Neural progenitor cell (in vitro differentiated cells): Measurements from ENCODE around the gene TMEM175. TPM values are rescaled to one million over a fixed set of nuclear protein-coding genes. Genes with fewer than 3 reads are reported as not detected.
A peak's percentile ranks its signal among the peaks of the same experiment; 100 is the strongest.

Experiments used
- DNase-seq: peaks from one replicate; pipeline ENCODE4 v3.0.0-alpha.2; 2016; ENCODE audit warnings: low spot score
- H2AFZ ChIP-seq: fragments of 200-600 bp; sonication (generic); replicated peaks from 2 replicates; pipeline ENCODE4 v1.6.1; 2016; ENCODE audit warnings: antibody characterized with exemption
- H3F3A ChIP-seq: fragments of 200-600 bp; sonication (generic); 2 replicates; pipeline ENCODE4 v1.6.1; 2016; ENCODE audit warnings: antibody characterized with exemption, low read depth
- H3K27ac ChIP-seq: fragments of 200-600 bp; sonication (generic); 2 replicates; pipeline ENCODE4 v1.5.1; 2016; ENCODE audit warnings: mild to moderate bottlenecking
- H3K27me3 ChIP-seq: fragments of 200-600 bp; sonication (generic); 2 replicates; pipeline ENCODE4 v1.6.1; 2016; ENCODE audit warnings: mild to moderate bottlenecking, moderate library complexity
- H3K36me3 ChIP-seq: fragments of 200-600 bp; sonication (generic); 2 replicates; pipeline ENCODE4 v1.5.1; 2016
- H3K4me1 ChIP-seq: fragments of 200-600 bp; sonication (generic); 2 replicates; pipeline ENCODE4 v1.6.1; 2016; ENCODE audit warnings: mixed run types
- H3K4me2 ChIP-seq: fragments of 200-600 bp; sonication (generic); 2 replicates; pipeline ENCODE4 v1.6.1; 2016
- H3K4me3 ChIP-seq: fragments of 200-600 bp; sonication (generic); 2 replicates; pipeline ENCODE4 v1.5.1; 2016
- H3K79me2 ChIP-seq: fragments of 200-600 bp; sonication (generic); 2 replicates; pipeline ENCODE4 v1.6.1; 2016; ENCODE audit warnings: low read depth
- H3K9ac ChIP-seq: fragments of 200-600 bp; sonication (generic); 2 replicates; pipeline ENCODE4 v1.6.1; 2016
- H3K9me3 ChIP-seq: fragments of 200-600 bp; sonication (generic); 2 replicates; pipeline ENCODE4 v1.5.1; 2016; ENCODE audit warnings: low read depth
- H4K20me1 ChIP-seq: fragments of 200-600 bp; sonication (generic); 2 replicates; pipeline ENCODE4 v1.6.1; 2016; ENCODE audit warnings: low read depth
- H3K27ac Mint-ChIP-seq: 3 replicates; pipeline ENCODE4 v1.8.0; 2021; ENCODE audit warnings: mixed read lengths
- H3K27me3 Mint-ChIP-seq: 2 replicates; pipeline ENCODE4 v1.8.0; 2022; ENCODE audit warnings: low read depth, mild to moderate bottlenecking, inconsistent platforms, moderate library complexity, mixed read lengths; ENCODE audit not compliant: insufficient read depth
- H3K36me3 Mint-ChIP-seq: 3 replicates; pipeline ENCODE4 v1.8.0; 2021; ENCODE audit warnings: mixed read lengths
- H3K4me1 Mint-ChIP-seq: 3 replicates; pipeline ENCODE4 v1.8.0; 2021; ENCODE audit warnings: mixed read lengths
- H3K4me3 Mint-ChIP-seq: 3 replicates; pipeline ENCODE4 v1.8.0; 2021; ENCODE audit warnings: mild to moderate bottlenecking, moderate library complexity, mixed read lengths
- H3K9me3 Mint-ChIP-seq: 3 replicates; pipeline ENCODE4 v1.8.0; 2020; ENCODE audit warnings: mixed read lengths
- EZH2 ChIP-seq: fragments of 200-600 bp; sonication (generic); IDR thresholded peaks from 2 replicates; pipeline ENCODE4 v1.6.1; 2017; ENCODE audit warnings: antibody characterized with exemption, mild to moderate bottlenecking, moderate library complexity
- EZH2phosphoT487 ChIP-seq: fragments of 200-600 bp; sonication (generic); IDR thresholded peaks from 2 replicates; pipeline ENCODE4 v1.6.1; 2017; ENCODE audit warnings: antibody characterized with exemption
- total RNA-seq: library from RNA; depleted of rRNA; stranded (reverse); fragments of >200 nt; gene quantifications from 2 replicates; pipeline ENCODE4 v1.2.3, GENCODE V29; 2015; ENCODE audit warnings: low replicate concordance
- TF ChIP-seq, protein P1 (sequence below): fragments of 200-600 bp; sonication (generic); IDR thresholded peaks from 2 replicates; pipeline ENCODE4 v1.5.1; 2017; ENCODE audit warnings: antibody characterized with exemption, mild to moderate bottlenecking

The TMEM175 gene
- total RNA-seq, 1 donor from 2014 or later: 4.4 TPM

DNA sequence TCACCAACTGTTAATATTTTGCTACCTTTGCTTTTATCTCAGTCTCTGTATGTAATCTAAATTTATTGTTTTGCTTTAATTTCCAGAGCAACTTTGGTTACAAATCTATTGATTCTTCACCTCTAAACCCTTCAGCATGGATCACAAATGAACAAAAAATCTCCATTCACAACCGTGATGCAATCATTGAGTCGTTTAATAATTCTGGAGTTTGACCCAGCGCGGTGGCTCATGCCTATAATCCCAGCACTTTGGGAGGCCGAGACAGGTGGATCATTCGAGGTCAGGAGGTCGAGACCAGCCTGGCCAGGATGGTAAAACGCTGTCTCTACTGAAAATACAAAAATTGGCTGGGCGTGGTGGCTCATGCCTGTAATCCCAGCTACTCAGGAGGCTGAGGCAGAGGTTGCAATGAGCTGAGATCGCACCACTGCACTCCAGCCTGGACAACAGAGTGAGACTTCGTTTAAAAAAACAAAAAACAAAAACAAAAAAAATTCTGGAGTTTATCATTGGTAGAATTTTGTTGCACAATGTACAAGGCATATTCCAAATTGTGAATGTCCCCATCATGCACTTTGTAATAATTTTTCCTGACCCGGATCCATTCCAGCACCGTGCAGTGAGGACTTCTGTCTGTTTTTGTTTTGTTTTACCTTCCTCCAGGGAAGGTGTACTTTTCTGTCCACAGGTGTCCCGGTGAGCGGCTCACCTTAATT is 52.2 kb downstream of the TMEM175 start:
- no peaks in the 10 kb centered on the region for H4K20me1 ChIP-seq
- DNase-seq: no peak
- no peaks in the 10 kb centered on the region for H3K9me3 ChIP-seq
- no peaks in the 10 kb centered on the region for H3K36me3 ChIP-seq
- H3K9ac ChIP-seq: no peak overlapping the region
- Mint-ChIP-seq H3K27ac (no peak overlapping the region), H3K27me3 (peaks cover 14% of the 10 kb centered on the region), H3K36me3 (no peaks in the 10 kb centered on the region), H3K4me1 (peaks cover 12% of the 10 kb centered on the region), H3K9me3 (no peaks in the 10 kb centered on the region), H3K4me3 (no peak overlapping the region)
- peaks cover 14% of the 10 kb centered on the region for H3K4me1 ChIP-seq
- no peak for TF ChIP-seq EZH2
- TF ChIP-seq EZH2phosphoT487: no peak
- peak overlapping the region; percentile 67 for H3K4me2 ChIP-seq
- H3K79me2 ChIP-seq: no peaks in the 10 kb centered on the region
- no peak overlapping the region for H3K27ac ChIP-seq
- peaks cover 14% of the 10 kb centered on the region for H3F3A ChIP-seq
- peak overlapping the region; percentile 17 for H3K4me3 ChIP-seq
- peaks cover 41% of the 10 kb centered on the region for H3K27me3 ChIP-seq
- H2AFZ ChIP-seq: peak overlapping the region; percentile 70

DNA sequence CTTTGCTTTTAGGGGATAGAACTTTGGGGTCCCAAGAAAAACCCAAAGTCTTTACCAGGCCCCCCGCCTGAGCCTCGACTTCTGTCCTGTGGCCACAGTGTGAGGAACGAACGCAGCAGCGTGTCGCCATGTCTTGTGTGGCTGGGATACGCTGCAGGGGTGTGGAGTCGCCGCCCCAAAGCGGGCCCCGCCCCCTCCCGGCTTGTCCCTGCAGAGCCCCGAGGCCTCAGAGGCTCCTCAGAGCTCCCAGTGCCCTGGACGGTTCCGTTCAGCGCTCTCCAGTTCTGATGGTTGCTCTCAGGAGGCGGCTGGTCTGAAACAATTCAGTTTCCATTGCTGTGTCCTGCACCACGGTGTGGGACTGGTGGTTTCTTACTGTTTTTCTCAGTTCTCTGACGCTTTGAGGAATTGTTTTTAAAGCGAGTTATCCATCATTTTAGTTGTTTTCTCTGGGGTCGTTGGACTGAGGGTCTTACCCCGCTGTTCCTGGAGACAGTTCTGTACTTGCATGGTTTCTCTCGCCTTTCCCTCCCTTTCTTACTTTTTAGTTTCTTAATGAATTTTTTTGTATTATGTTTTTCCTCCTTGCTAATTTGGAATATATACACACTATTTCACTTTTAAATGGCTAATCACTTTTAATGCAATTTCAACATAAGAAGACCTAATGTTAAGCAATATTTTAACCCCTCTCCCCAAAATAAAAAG is 53.0 kb downstream of the TMEM175 start:
- H3K27ac Mint-ChIP-seq: no peak overlapping the region
- H3K9ac ChIP-seq: no peak overlapping the region

DNA sequence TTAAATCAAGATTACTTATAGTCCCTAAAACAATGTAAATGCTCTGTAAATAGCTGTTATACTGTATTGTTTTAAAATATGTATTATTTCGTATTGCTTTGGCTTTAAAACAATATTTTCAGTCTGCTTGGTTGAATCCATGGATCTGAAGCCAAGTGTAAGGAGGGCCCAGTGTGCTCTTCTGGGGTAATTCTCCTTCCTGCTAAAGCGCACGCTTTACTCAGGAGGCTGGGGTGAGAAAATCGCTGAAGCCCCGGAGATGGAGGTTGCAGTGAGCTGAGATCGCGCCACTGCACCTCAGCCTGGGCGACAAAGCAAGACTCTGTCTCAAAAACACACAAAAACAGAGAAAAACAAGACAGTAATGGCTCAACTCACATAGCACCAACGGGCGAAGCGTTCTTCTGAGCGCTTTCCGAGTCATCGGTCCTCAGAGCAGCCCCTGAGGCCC is 54.2 kb downstream of the TMEM175 start:
- H4K20me1 ChIP-seq: no peaks in the 10 kb centered on the region
- Mint-ChIP-seq H3K36me3 (no peaks in the 10 kb centered on the region), H3K4me3 (peak overlapping the region; percentile 89), H3K27ac (peak overlapping the region; percentile 96), H3K9me3 (no peaks in the 10 kb centered on the region), H3K27me3 (peaks cover 14% of the 10 kb centered on the region), H3K4me1 (peaks cover 12% of the 10 kb centered on the region)
- H3K4me1 ChIP-seq: peaks cover 14% of the 10 kb centered on the region
- no peak overlapping the region for H3K9ac ChIP-seq
- H3K79me2 ChIP-seq: no peaks in the 10 kb centered on the region
- H3F3A ChIP-seq: peaks cover 14% of the 10 kb centered on the region
- no peaks in the 10 kb centered on the region for H3K9me3 ChIP-seq
- no peaks in the 10 kb centered on the region for H3K36me3 ChIP-seq
- no peak for TF ChIP-seq EZH2
- TF ChIP-seq, protein P1, sequence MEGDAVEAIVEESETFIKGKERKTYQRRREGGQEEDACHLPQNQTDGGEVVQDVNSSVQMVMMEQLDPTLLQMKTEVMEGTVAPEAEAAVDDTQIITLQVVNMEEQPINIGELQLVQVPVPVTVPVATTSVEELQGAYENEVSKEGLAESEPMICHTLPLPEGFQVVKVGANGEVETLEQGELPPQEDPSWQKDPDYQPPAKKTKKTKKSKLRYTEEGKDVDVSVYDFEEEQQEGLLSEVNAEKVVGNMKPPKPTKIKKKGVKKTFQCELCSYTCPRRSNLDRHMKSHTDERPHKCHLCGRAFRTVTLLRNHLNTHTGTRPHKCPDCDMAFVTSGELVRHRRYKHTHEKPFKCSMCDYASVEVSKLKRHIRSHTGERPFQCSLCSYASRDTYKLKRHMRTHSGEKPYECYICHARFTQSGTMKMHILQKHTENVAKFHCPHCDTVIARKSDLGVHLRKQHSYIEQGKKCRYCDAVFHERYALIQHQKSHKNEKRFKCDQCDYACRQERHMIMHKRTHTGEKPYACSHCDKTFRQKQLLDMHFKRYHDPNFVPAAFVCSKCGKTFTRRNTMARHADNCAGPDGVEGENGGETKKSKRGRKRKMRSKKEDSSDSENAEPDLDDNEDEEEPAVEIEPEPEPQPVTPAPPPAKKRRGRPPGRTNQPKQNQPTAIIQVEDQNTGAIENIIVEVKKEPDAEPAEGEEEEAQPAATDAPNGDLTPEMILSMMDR: no peak
- no peak for TF ChIP-seq EZH2phosphoT487
- H3K27ac ChIP-seq: no peak overlapping the region
- H3K4me2 ChIP-seq: peak overlapping the region; percentile 80
- no peak for DNase-seq
- peak overlapping the region; percentile 53 for H3K4me3 ChIP-seq
- H3K27me3 ChIP-seq: peaks cover 41% of the 10 kb centered on the region
- H2AFZ ChIP-seq: peak overlapping the region; percentile 75

More for the DNA sequence above, 53.0 kb downstream of the TMEM175 start:
- Histone ChIP-seq H3K36me3 (no peaks in the 10 kb centered on the region), H2AFZ (peak overlapping the region; percentile 70), H3K4me3 (peak overlapping the region; percentile 17), H3K4me1 (peaks cover 14% of the 10 kb centered on the region), H3K27ac (no peak overlapping the region), H3K9me3 (no peaks in the 10 kb centered on the region), H3F3A (peaks cover 14% of the 10 kb centered on the region), H4K20me1 (no peaks in the 10 kb centered on the region), H3K79me2 (no peaks in the 10 kb centered on the region), H3K4me2 (peak overlapping the region; percentile 67), H3K27me3 (peaks cover 41% of the 10 kb centered on the region)
- H3K27me3 Mint-ChIP-seq: peaks cover 14% of the 10 kb centered on the region
- no peaks in the 10 kb centered on the region for H3K9me3 Mint-ChIP-seq
- DNase-seq: peak; percentile 82
- no peaks in the 10 kb centered on the region for H3K36me3 Mint-ChIP-seq
- H3K4me1 Mint-ChIP-seq: peaks cover 12% of the 10 kb centered on the region
- no peak for TF ChIP-seq EZH2
- TF ChIP-seq, protein P1: no peak
- no peak for TF ChIP-seq EZH2phosphoT487
- H3K4me3 Mint-ChIP-seq: peak overlapping the region; percentile 9
